Mucosa of rectum (tissue), 2 donors: Measurements from ENCODE around the gene LHX1.

Source experiments
- H3K27ac ChIP-seq, 2 donors: one replicate each; pipeline ENCODE4 v1.7.0; 2013; ENCODE audit warnings: inconsistent platforms in 2 of 2, low read depth in 2 of 2, low read length in 2 of 2
- H3K27me3 ChIP-seq, 2 donors: one replicate each; pipeline ENCODE4 v1.7.0; 2013; ENCODE audit warnings: low read length in 2 of 2; ENCODE audit not compliant: control insufficient read depth in 2 of 2, insufficient read depth in 2 of 2
- H3K36me3 ChIP-seq, 2 donors: one replicate each; pipeline ENCODE4 v1.7.0; 2013; ENCODE audit warnings: low read length in 2 of 2; ENCODE audit not compliant: control insufficient read depth in 2 of 2, insufficient read depth in 2 of 2
- H3K4me1 ChIP-seq, 2 donors: one replicate each; pipeline ENCODE4 v1.7.0; 2013; ENCODE audit warnings: low read length in 2 of 2, mild to moderate bottlenecking in 1 of 2; ENCODE audit not compliant: control insufficient read depth in 2 of 2, insufficient read depth in 2 of 2
- H3K4me3 ChIP-seq, 2 donors: one replicate each; pipeline ENCODE4 v1.7.0; 2013; ENCODE audit warnings: low read length in 2 of 2
- H3K9ac ChIP-seq, 2 donors: one replicate each; pipeline ENCODE4 v1.7.0; 2013; ENCODE audit warnings: low read length in 2 of 2, low read depth in 1 of 2, mild to moderate bottlenecking in 1 of 2
- H3K9me3 ChIP-seq, 2 donors: one replicate each; pipeline ENCODE4 v1.7.0; 2013; ENCODE audit warnings: low read length in 2 of 2; ENCODE audit not compliant: control insufficient read depth in 2 of 2
- donor health status: healthy.
- donor health status: Normal muscosa, but diverticular disease.

LHX1 gene

GRCh38 chr17:36922175-36922574 is 15.1 kb upstream of the LHX1 start:
- Histone ChIP-seq H3K9me3 (no peaks in the 10 kb centered on the region), H3K27me3 (peaks cover 21 to 26% of the 10 kb centered on the region in 2 donors), H3K9ac (no peak overlapping the region), H3K36me3 (no peaks in the 10 kb centered on the region), H3K4me1 (no peaks in the 10 kb centered on the region), H3K4me3 (no peak overlapping the region), H3K27ac (no peak overlapping the region)

GRCh38 chr17:36923814-36924221 is 13.5 kb upstream of the LHX1 start:
- Histone ChIP-seq H3K27me3 (peaks cover 35 to 37% of the 10 kb centered on the region in 2 donors), H3K36me3 (no peaks in the 10 kb centered on the region), H3K9me3 (no peaks in the 10 kb centered on the region)

GRCh38 chr17:36926226-36926625 is 11.0 kb upstream of the LHX1 start:
- Histone ChIP-seq H3K27me3 (peaks cover 46 to 48% of the 10 kb centered on the region in 2 donors), H3K4me1 (no peaks in the 10 kb centered on the region), H3K9me3 (no peaks in the 10 kb centered on the region), H3K9ac (no peak overlapping the region), H3K27ac (no peak overlapping the region), H3K4me3 (no peak overlapping the region), H3K36me3 (no peaks in the 10 kb centered on the region)

More at GRCh38 chr17:36923814-36924221, 13.5 kb upstream of the LHX1 start:
- no peak overlapping the region for H3K27ac ChIP-seq
- H3K4me3 ChIP-seq, result no peak overlapping the region
- no peaks in the 10 kb centered on the region for H3K4me1 ChIP-seq
- no peak overlapping the region for H3K9ac ChIP-seq

- no peak overlapping the region for H3K4me3 ChIP-seq
- H3K4me1 ChIP-seq, result peaks cover 0 to 3% of the 10 kb centered on the region in 2 donors
- peaks cover 46 to 49% of the 10 kb centered on the region in 2 donors for H3K27me3 ChIP-seq
- no peak overlapping the region for H3K9ac ChIP-seq
- no peak overlapping the region for H3K27ac ChIP-seq
- no peaks in the 10 kb centered on the region for H3K36me3 ChIP-seq
- H3K9me3 ChIP-seq, result no peaks in the 10 kb centered on the region
Observed at GRCh38 chr17:36926701-36927100, 10.6 kb upstream of the LHX1 start.

GRCh38 chr17:36928471-36929345 is 8.6 kb upstream of the LHX1 start:
- Histone ChIP-seq H3K9me3 (no peaks in the 10 kb centered on the region), H3K27ac (no peak overlapping the region), H3K9ac (no peak overlapping the region), H3K36me3 (no peaks in the 10 kb centered on the region), H3K4me3 (no peak overlapping the region), H3K27me3 (peaks cover 60 to 63% of the 10 kb centered on the region in 2 donors), H3K4me1 (peaks cover 12 to 14% of the 10 kb centered on the region in 2 donors)

- H3K27me3 ChIP-seq, result peaks cover 73 to 76% of the 10 kb centered on the region in 2 donors
- H3K9ac ChIP-seq, result no peak overlapping the region
- no peak overlapping the region for H3K4me3 ChIP-seq
- no peaks in the 10 kb centered on the region for H3K36me3 ChIP-seq
- no peaks in the 10 kb centered on the region for H3K9me3 ChIP-seq
- H3K27ac ChIP-seq, result no peak overlapping the region
- peaks cover 22 to 26% of the 10 kb centered on the region in 2 donors for H3K4me1 ChIP-seq
Observed at GRCh38 chr17:36929851-36930582, 7.3 kb upstream of the LHX1 start.

GRCh38 chr17:36930583-36930900 is 6.7 kb upstream of the LHX1 start:
- no peak overlapping the region for H3K9ac ChIP-seq
- no peaks in the 10 kb centered on the region for H3K9me3 ChIP-seq
- peaks cover 79 to 81% of the 10 kb centered on the region in 2 donors for H3K27me3 ChIP-seq
- peaks cover 27 to 31% of the 10 kb centered on the region in 2 donors for H3K4me1 ChIP-seq
- H3K27ac ChIP-seq, result no peak overlapping the region
- no peaks in the 10 kb centered on the region for H3K36me3 ChIP-seq
- H3K4me3 ChIP-seq, result no peak overlapping the region

GRCh38 chr17:36931096-36931696 is 6.1 kb upstream of the LHX1 start:
- peaks cover 33 to 38% of the 10 kb centered on the region in 2 donors for H3K4me1 ChIP-seq
- peaks cover 82 to 87% of the 10 kb centered on the region in 2 donors for H3K27me3 ChIP-seq
- no peak overlapping the region for H3K4me3 ChIP-seq

GRCh38 chr17:36931697-36932382 is 5.4 kb upstream of the LHX1 start:
- H3K27me3 ChIP-seq, result peaks cover 82 to 92% of the 10 kb centered on the region in 2 donors
- peaks cover 36 to 42% of the 10 kb centered on the region in 2 donors for H3K4me1 ChIP-seq
- H3K9me3 ChIP-seq, result no peaks in the 10 kb centered on the region
- peak overlapping the region; percentile 24 to 26 for H3K4me3 ChIP-seq
- H3K9ac ChIP-seq, result no peak overlapping the region
- no peak overlapping the region for H3K27ac ChIP-seq
- H3K36me3 ChIP-seq, result no peaks in the 10 kb centered on the region

More at GRCh38 chr17:36931096-36931696, 6.1 kb upstream of the LHX1 start:
- Histone ChIP-seq H3K9me3 (no peaks in the 10 kb centered on the region), H3K36me3 (no peaks in the 10 kb centered on the region), H3K9ac (no peak overlapping the region), H3K27ac (no peak overlapping the region)
